ENCODE data around the gene CHPF. TPM values are rescaled to one million over a fixed set of nuclear protein-coding genes. Genes with fewer than 3 reads are reported as not detected.

The CHPF gene
- total RNA-seq, 1 donor from 2014 or later, result 49.6 TPM

- no peak for DNase-seq (ENCODE audit: low spot score)
These were observed 28.8 kb downstream of the CHPF start for GRCh38 chr2:219514836-219515235.

GRCh38 chr2:219514196-219514761 lies 29.3 kb downstream of the CHPF start, which contains the start of gene ASIC4:
Gene ASIC4, plus strand, starts transcription at chr2:219514482. Its CDS starts 243 bp downstream, at chr2:219514725.
- DNase-seq (ENCODE audit: low spot score), result no peak

GRCh38 chr2:219513787-219514186 lies 29.8 kb downstream of the CHPF start:
- DNase-seq (ENCODE audit: low spot score), result no peak

GRCh38 chr2:219512524-219513216 lies 30.9 kb downstream of the CHPF start:
- DNase-seq (ENCODE audit: low spot score), result no peak

GRCh38 chr2:219511547-219512325 lies 31.9 kb downstream of the CHPF start:
- DNase-seq (ENCODE audit: low spot score), result no peak

GRCh38 chr2:219510512-219511135 lies 33.0 kb downstream of the CHPF start:
- DNase-seq (ENCODE audit: low spot score), result no peak

GRCh38 chr2:219509780-219510511 lies 33.7 kb downstream of the CHPF start:
- peak; percentile 63 for DNase-seq (ENCODE audit: low spot score)

- DNase-seq (ENCODE audit: low spot score), result no peak
These were observed 34.4 kb downstream of the CHPF start for GRCh38 chr2:219508971-219509779.

GRCh38 chr2:219508444-219508734 lies 35.2 kb downstream of the CHPF start:
- no peak for DNase-seq (ENCODE audit: low spot score)

GRCh38 chr2:219507581-219508443 lies 35.8 kb downstream of the CHPF start:
- no peak for DNase-seq (ENCODE audit: low spot score)

- no peak for DNase-seq (ENCODE audit: low spot score)
These were observed 36.6 kb downstream of the CHPF start for GRCh38 chr2:219506802-219507526.

- no peak for DNase-seq (ENCODE audit: low spot score)
These were observed 37.3 kb downstream of the CHPF start for GRCh38 chr2:219506153-219506801.

- DNase-seq (ENCODE audit: low spot score), result no peak
These were observed 38.0 kb downstream of the CHPF start for GRCh38 chr2:219505585-219505984.

GRCh38 chr2:219502618-219503017 lies 41.0 kb downstream of the CHPF start:
- no peak for DNase-seq (ENCODE audit: low spot score)

- no peak for DNase-seq (ENCODE audit: low spot score)
These were observed 41.8 kb downstream of the CHPF start for GRCh38 chr2:219501849-219502248.

GRCh38 chr2:219500135-219500534 lies 43.5 kb downstream of the CHPF start:
- DNase-seq (ENCODE audit: low spot score), result no peak

GRCh38 chr2:219499555-219499954 lies 44.1 kb downstream of the CHPF start:
- DNase-seq (ENCODE audit: low spot score), result no peak

GRCh38 chr2:219499058-219499307 lies 44.6 kb downstream of the CHPF start:
- DNase-seq (ENCODE audit: low spot score), result no peak
